H1 (cell line): Measurements from ENCODE around the gene ZDHHC1. TPM values are rescaled to one million over a fixed set of nuclear protein-coding genes. Genes with fewer than 3 reads are reported as not detected.

ENCODE experiments used
- CTCF ChIA-PET: fragments of 300-600 bp; sonication (Branson Sonifier 250); formaldehyde crosslinking; loops from one replicate; lab custom pipeline; 2021; ENCODE audit not compliant: partially characterized antibody; lab: Charles Lee
- POLR2A ChIA-PET: fragments of 300-600 bp; sonication (Branson Sonifier 250); formaldehyde crosslinking; loops from one replicate; lab custom pipeline; 2021; ENCODE audit warnings: inconsistent platforms; ENCODE audit not compliant: partially characterized antibody; lab: Charles Lee
- DNase-seq, 2 experiments: peaks; one replicate each; pipeline versions ENCODE4 v3.0.0 to v3.0.0-alpha.2; 2010 to 2022; ENCODE audit warnings: low spot score in 2 of 2, low read depth in 1 of 2, mixed read lengths in 1 of 2
- FAIRE-seq: peaks from 2 replicates; lab custom pipeline; 2011; peaks lifted over from hg19 to GRCh38; lab: Jason Lieb, UNC
- H2AFZ ChIP-seq: 2 replicates; pipeline ENCODE4 v1.8.1; 2012; ENCODE audit warnings: low read length, inconsistent platforms
- H2AK5ac ChIP-seq: 2 replicates; pipeline ENCODE4 v1.6.1; 2013; ENCODE audit warnings: low read depth, low read length
- H2BK120ac ChIP-seq: replicated peaks from 2 replicates; pipeline ENCODE3; 2013; ENCODE audit warnings: low read depth, low read length, inconsistent platforms
- H2BK12ac ChIP-seq: 2 replicates; pipeline ENCODE4 v1.6.1; 2013; ENCODE audit warnings: low read depth, low read length
- H2BK15ac ChIP-seq: 2 replicates; pipeline ENCODE4 v1.6.1; 2013; ENCODE audit warnings: low read length
- H2BK20ac ChIP-seq: 2 replicates; pipeline ENCODE4 v1.6.1; 2013; ENCODE audit warnings: low read length
- H2BK5ac ChIP-seq: 2 replicates; pipeline ENCODE4 v1.6.1; 2013; ENCODE audit warnings: low read depth, low read length
- H3K14ac ChIP-seq: 2 replicates; pipeline ENCODE4 v1.6.1; 2013; ENCODE audit warnings: inconsistent platforms; ENCODE audit not compliant: insufficient read length
- H3K18ac ChIP-seq: 2 replicates; pipeline ENCODE4 v1.6.1; 2013; ENCODE audit warnings: low read length; ENCODE audit errors: extremely low read depth
- H3K23ac ChIP-seq: 2 replicates; pipeline ENCODE4 v1.6.1; 2013; ENCODE audit warnings: inconsistent platforms; ENCODE audit not compliant: insufficient read length
- H3K23me2 ChIP-seq: 2 replicates; pipeline ENCODE4 v1.6.1; 2013; ENCODE audit warnings: low read depth, low read length
- H3K27ac ChIP-seq: 2 replicates; pipeline ENCODE4 v1.6.1; 2011; ENCODE audit warnings: low read depth, low read length, inconsistent platforms
- H3K27me3 ChIP-seq, 4 experiments: replicated peaks in 1 of 4; 1 replicate in 1 of 4; 2 replicates in 3 of 4; pipeline versions ENCODE4 v1.6.1 to v1.8.1; 2011 to 2013; ENCODE audit warnings: low read length in 3 of 4, mild to moderate bottlenecking in 3 of 4, inconsistent platforms in 2 of 4, mixed read lengths in 2 of 4, moderate library complexity in 1 of 4; ENCODE audit not compliant: control insufficient read depth in 3 of 4, insufficient read depth in 3 of 4; ENCODE audit errors: extremely low read depth in 1 of 4
- H3K36me3 ChIP-seq, 4 experiments: 2 replicates each; pipeline versions ENCODE4 v1.6.1 to v1.8.1; 2011 to 2013; ENCODE audit warnings: mild to moderate bottlenecking in 4 of 4, low read length in 3 of 4, moderate library complexity in 2 of 4, control low read depth in 1 of 4, inconsistent platforms in 1 of 4; ENCODE audit not compliant: insufficient read depth in 4 of 4, control insufficient read depth in 2 of 4
- H3K4ac ChIP-seq: replicated peaks from 2 replicates; pipeline ENCODE3; 2013; ENCODE audit warnings: low read length, low read depth, mixed read lengths, inconsistent platforms; ENCODE audit not compliant: insufficient read length
- H3K4me1 ChIP-seq, 4 experiments: replicated peaks in 1 of 4; 1 replicate in 1 of 4; 2 replicates in 3 of 4; pipeline versions ENCODE4 v1.6.1 to v1.8.1; 2011 to 2013; ENCODE audit warnings: low read length in 3 of 4, inconsistent platforms in 2 of 4, mixed read lengths in 1 of 4; ENCODE audit not compliant: insufficient read depth in 4 of 4, control insufficient read depth in 3 of 4
- H3K4me2 ChIP-seq, 2 experiments: 2 replicates each; pipeline versions ENCODE4 v1.6.1 to v1.8.1; 2011 to 2013; ENCODE audit warnings: low read depth in 2 of 2, low read length in 2 of 2, control low read depth in 1 of 2, inconsistent platforms in 1 of 2, mild to moderate bottlenecking in 1 of 2; ENCODE audit not compliant: insufficient read depth in 1 of 2
- H3K4me3 ChIP-seq, 4 experiments: fragments of 200-600, 300-600 bp in 1 of 4; sonication (generic), shearing (Covaris generic), sonication (Bioruptor Twin) in 1 of 4; 2 replicates each; pipeline versions ENCODE4 v1.5.1 to v1.8.1; 2011 to 2016; ENCODE audit warnings: low read length in 4 of 4, low read depth in 3 of 4, control low read depth in 2 of 4, inconsistent platforms in 2 of 4, mild to moderate bottlenecking in 2 of 4, mixed read lengths in 1 of 4, moderate library complexity in 1 of 4; ENCODE audit not compliant: insufficient read depth in 2 of 4; ENCODE audit errors: extremely low read depth in 1 of 4
- H3K56ac ChIP-seq: replicated peaks from 2 replicates; pipeline ENCODE3; 2013; ENCODE audit warnings: low read depth, mild to moderate bottlenecking, mixed read lengths, low read length, inconsistent platforms; ENCODE audit not compliant: insufficient read length
- H3K79me1 ChIP-seq: 2 replicates; pipeline ENCODE4 v1.6.1; 2013; ENCODE audit warnings: low read depth, low read length, control low read depth
- H3K79me2 ChIP-seq, 2 experiments: 2 replicates each; pipeline versions ENCODE4 v1.6.1 to v1.8.1; 2012 to 2013; ENCODE audit warnings: low read length in 2 of 2, mild to moderate bottlenecking in 2 of 2, inconsistent platforms in 1 of 2; ENCODE audit not compliant: insufficient read depth in 2 of 2, control insufficient read depth in 1 of 2
- H3K9ac ChIP-seq, 4 experiments: replicated peaks in 1 of 4; 1 replicate in 1 of 4; 2 replicates in 3 of 4; pipeline versions ENCODE4 v1.6.1 to v1.8.1; 2011 to 2013; ENCODE audit warnings: low read depth in 3 of 4, low read length in 3 of 4, control low read depth in 2 of 4, mild to moderate bottlenecking in 2 of 4, moderate library complexity in 2 of 4, inconsistent platforms in 1 of 4; ENCODE audit errors: extremely low read depth in 1 of 4
- H3K9me3 ChIP-seq, 2 experiments: 2 replicates each; pipeline versions ENCODE4 v1.6.1 to v1.8.1; 2012 to 2013; ENCODE audit warnings: mild to moderate bottlenecking in 2 of 2, moderate library complexity in 2 of 2, control low read depth in 1 of 2, inconsistent platforms in 1 of 2, low read depth in 1 of 2, low read length in 1 of 2, mixed read lengths in 1 of 2; ENCODE audit not compliant: insufficient read depth in 2 of 2
- H4K20me1 ChIP-seq, 2 experiments: replicated peaks in 1 of 2; 2 replicates each; pipeline versions ENCODE3 to v1.8.1; 2011 to 2013; ENCODE audit warnings: inconsistent platforms in 2 of 2, low read length in 2 of 2, mild to moderate bottlenecking in 1 of 2; ENCODE audit not compliant: insufficient read depth in 2 of 2, control insufficient read depth in 1 of 2
- H4K5ac ChIP-seq: 2 replicates; pipeline ENCODE4 v1.6.1; 2013; ENCODE audit warnings: low read length, low read depth, mixed read lengths, inconsistent platforms; ENCODE audit not compliant: insufficient read length
- H4K8ac ChIP-seq: 2 replicates; pipeline ENCODE4 v1.8.0; 2013; ENCODE audit warnings: mild to moderate bottlenecking, moderate library complexity, low read length, inconsistent platforms; ENCODE audit not compliant: insufficient read depth; ENCODE audit errors: extremely low read depth
- H4K91ac ChIP-seq: replicated peaks from 2 replicates; pipeline ENCODE3; 2013; ENCODE audit warnings: low read length, mixed read lengths, inconsistent platforms; ENCODE audit not compliant: insufficient read length
- CTBP2 ChIP-seq: IDR thresholded peaks from 2 replicates; pipeline ENCODE4 v1.7.0; 2011; ENCODE audit warnings: borderline replicate concordance, mild to moderate bottlenecking, moderate library complexity, mixed read lengths, low read length; ENCODE audit not compliant: insufficient read depth, insufficient read length
- JUND ChIP-seq: IDR thresholded peaks from 2 replicates; pipeline ENCODE4 v1.6.1; 2011; ENCODE audit warnings: mild to moderate bottlenecking, improper control_type of control experiment, low read length
- POU5F1 ChIP-seq: IDR thresholded peaks from 2 replicates; pipeline ENCODE4 v1.6.1; 2011; ENCODE audit warnings: low read depth, mild to moderate bottlenecking, low read length, moderate library complexity
- RAD21 ChIP-seq, 2 experiments: IDR thresholded peaks in 1 of 2; conservative IDR thresholded peaks in 1 of 2; 2 replicates each; pipeline ENCODE4 v1.6.1; 2011; ENCODE audit warnings: low read depth in 2 of 2, low read length in 2 of 2, improper control_type of control experiment in 1 of 2, inconsistent platforms in 1 of 2, mild to moderate bottlenecking in 1 of 2, moderate library complexity in 1 of 2
- RBBP5 ChIP-seq: IDR thresholded peaks from 2 replicates; pipeline ENCODE4 v1.7.1; 2012; ENCODE audit warnings: low read depth, mild to moderate bottlenecking, inconsistent platforms, low read length, moderate library complexity, borderline replicate concordance
- SAP30 ChIP-seq: fragments of 300-600 bp; sonication (generic); IDR thresholded peaks from 2 replicates; pipeline ENCODE4 v1.7.1; 2012; ENCODE audit warnings: low read length, moderate library complexity, mild to moderate bottlenecking, inconsistent platforms; ENCODE audit not compliant: insufficient read depth, insufficient replicate concordance
- WGBS, 2 experiments: shearing (Covaris generic) in 1 of 2; methylation state at CpG; one replicate each; pipeline versions ENCODE4 v1.1.6 to v1.1.7; 2013 to 2015; ENCODE audit warnings: low lambda C conversion rate in 2 of 2, mixed read lengths in 2 of 2, inconsistent platforms in 1 of 2, low coverage in 1 of 2, missing lambda C conversion rate in 1 of 2; ENCODE audit not compliant: insufficient replicate concordance in 2 of 2, insufficient coverage in 1 of 2, insufficient read length in 1 of 2; ENCODE audit errors: extremely low coverage in 1 of 2, missing lambda C conversion rate in 1 of 2; 5-methylcytosine and 5-hydroxymethylcytosine counted together
- polyA plus RNA-seq, 7 experiments: library from polyadenylated mRNA; depleted of rRNA in 3 of 7; stranded (reverse) in 5 of 7; unstranded in 2 of 7; fragments of >200 nt in 5 of 7; fragments of 200-250 nt in 2 of 7; gene quantifications; 1 replicate in 5 of 7; 2 replicates in 1 of 7; 4 replicates in 1 of 7; pipeline versions ENCODE4 v1.2.1 to v1.2.3, GENCODE V29; 2011 to 2013; ENCODE audit warnings: missing spikeins in 2 of 7, mixed read lengths in 2 of 7
- total RNA-seq: library from RNA; stranded (reverse); fragmentation: NEBNext Ultra II Directional; extraction: Animal tissue kit (Norgen Biotek cat#: 25700); gene quantifications from 2 replicates; pipeline ENCODE4 v1.2.1, GENCODE V29; 2021
- TF ChIP-seq, protein P1 (sequence below): IDR thresholded peaks from 2 replicates; pipeline ENCODE4 v1.6.1; 2012; ENCODE audit warnings: low read length, inconsistent platforms
- TF ChIP-seq, protein P2 (sequence below), 3 experiments: IDR thresholded peaks; 1 replicate in 2 of 3; 2 replicates in 1 of 3; pipeline versions ENCODE4 v1.5.1 to v1.6.1; 2011; ENCODE audit warnings: low read length in 3 of 3, mild to moderate bottlenecking in 3 of 3, inconsistent platforms in 2 of 3, low read depth in 1 of 3, moderate library complexity in 1 of 3; ENCODE audit not compliant: insufficient read depth in 1 of 3; ENCODE audit errors: control extremely low read depth in 1 of 3

ZDHHC1 gene
- total and polyA plus RNA-seq, 2 of the 8 experiments (the other 6 are each of a cell fraction or from before 2014, with no cell fraction given): 3.1 to 4.9 TPM

DNA sequence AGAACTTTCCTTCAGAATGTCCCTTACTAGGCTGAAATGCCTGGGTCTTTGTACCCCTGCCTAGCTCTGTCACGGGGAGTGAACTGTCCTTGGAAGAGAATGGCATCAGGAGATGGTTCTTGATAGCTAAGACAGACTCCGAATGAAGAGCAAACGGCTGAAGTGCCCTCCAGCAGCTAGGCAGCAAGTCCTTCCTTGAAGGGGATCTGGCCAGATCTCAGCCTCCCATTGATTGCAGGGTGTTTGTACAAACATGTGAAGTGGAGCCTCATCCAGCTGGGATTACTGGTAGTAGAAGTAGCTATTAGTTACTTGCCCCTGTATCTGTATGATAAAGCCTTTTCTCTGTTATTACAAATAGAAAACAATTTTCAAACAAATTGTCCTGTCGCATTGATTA is 58.7 kb downstream of the ZDHHC1 start:
- ChIA-PET POLR2A (no interaction called here), CTCF (interaction anchor here (0.7 to 2.0 kb wide), 5 partner anchors 23 to 42 kb away, joined by 3 to 7 read pairs (median 5); partner anchors contain the start of genes KCTD19, LRRC36 and TPPP3)
- DNase-seq: no peak
- TF ChIP-seq CTBP2 (no peak), SAP30 (no peak), RAD21 (IDR thresholded peaks at IDR 0.05 in 1 of 2, conservative IDR thresholded peaks at IDR 0.05 in 1 of 2; ENCODE audit: low read depth in 2 of 2, low read length in 2 of 2) (no peak), POU5F1 (no peak), JUND (no peak), RBBP5 (no peak)
- TF ChIP-seq, protein P1, sequence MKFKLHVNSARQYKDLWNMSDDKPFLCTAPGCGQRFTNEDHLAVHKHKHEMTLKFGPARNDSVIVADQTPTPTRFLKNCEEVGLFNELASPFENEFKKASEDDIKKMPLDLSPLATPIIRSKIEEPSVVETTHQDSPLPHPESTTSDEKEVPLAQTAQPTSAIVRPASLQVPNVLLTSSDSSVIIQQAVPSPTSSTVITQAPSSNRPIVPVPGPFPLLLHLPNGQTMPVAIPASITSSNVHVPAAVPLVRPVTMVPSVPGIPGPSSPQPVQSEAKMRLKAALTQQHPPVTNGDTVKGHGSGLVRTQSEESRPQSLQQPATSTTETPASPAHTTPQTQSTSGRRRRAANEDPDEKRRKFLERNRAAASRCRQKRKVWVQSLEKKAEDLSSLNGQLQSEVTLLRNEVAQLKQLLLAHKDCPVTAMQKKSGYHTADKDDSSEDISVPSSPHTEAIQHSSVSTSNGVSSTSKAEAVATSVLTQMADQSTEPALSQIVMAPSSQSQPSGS: no peak
- TF ChIP-seq, protein P2, sequence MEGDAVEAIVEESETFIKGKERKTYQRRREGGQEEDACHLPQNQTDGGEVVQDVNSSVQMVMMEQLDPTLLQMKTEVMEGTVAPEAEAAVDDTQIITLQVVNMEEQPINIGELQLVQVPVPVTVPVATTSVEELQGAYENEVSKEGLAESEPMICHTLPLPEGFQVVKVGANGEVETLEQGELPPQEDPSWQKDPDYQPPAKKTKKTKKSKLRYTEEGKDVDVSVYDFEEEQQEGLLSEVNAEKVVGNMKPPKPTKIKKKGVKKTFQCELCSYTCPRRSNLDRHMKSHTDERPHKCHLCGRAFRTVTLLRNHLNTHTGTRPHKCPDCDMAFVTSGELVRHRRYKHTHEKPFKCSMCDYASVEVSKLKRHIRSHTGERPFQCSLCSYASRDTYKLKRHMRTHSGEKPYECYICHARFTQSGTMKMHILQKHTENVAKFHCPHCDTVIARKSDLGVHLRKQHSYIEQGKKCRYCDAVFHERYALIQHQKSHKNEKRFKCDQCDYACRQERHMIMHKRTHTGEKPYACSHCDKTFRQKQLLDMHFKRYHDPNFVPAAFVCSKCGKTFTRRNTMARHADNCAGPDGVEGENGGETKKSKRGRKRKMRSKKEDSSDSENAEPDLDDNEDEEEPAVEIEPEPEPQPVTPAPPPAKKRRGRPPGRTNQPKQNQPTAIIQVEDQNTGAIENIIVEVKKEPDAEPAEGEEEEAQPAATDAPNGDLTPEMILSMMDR (IDR thresholded peaks at IDR 0.05; ENCODE audit: control extremely low read depth in 1 of 3, insufficient read depth in 1 of 3, low read depth in 1 of 3, low read length in 3 of 3): no peak
- Histone ChIP-seq H3K9me3 (no peaks in the 10 kb centered on the region), H2BK12ac (no peak overlapping the region), H3K56ac (no peak overlapping the region), H3K4ac (no peak overlapping the region), H3K4me3 (no peak overlapping the region), H3K36me3 (no peaks in the 10 kb centered on the region), H4K91ac (no peak overlapping the region), H2BK120ac (peak overlapping the region; percentile 43), H2AK5ac (no peak overlapping the region), H3K9ac (no peak overlapping the region), H2BK15ac (no peak overlapping the region), H3K23ac (no peak overlapping the region), H3K79me1 (no peaks in the 10 kb centered on the region), H4K20me1 (no peaks in the 10 kb centered on the region), H3K4me1 (no peaks in the 10 kb centered on the region), H4K8ac (no peak overlapping the region), H3K23me2 (peaks cover 2% of the 10 kb centered on the region; the same call in 1 of the 2 replicates), H3K4me2 (no peak overlapping the region), H3K27ac (no peak overlapping the region), H2BK20ac (no peak overlapping the region), H3K14ac (no peak overlapping the region), H2BK5ac (no peak overlapping the region), H2AFZ (no peak overlapping the region), H4K5ac (no peak overlapping the region), H3K18ac (no peak overlapping the region), H3K79me2 (no peaks in the 10 kb centered on the region), H3K27me3 (0 out of 7 replicates have a peak, but pooled peaks cover 0 to 3% (median 0%) of the 10 kb centered on the region in 4 experiments)
- FAIRE-seq: no peak
- 84% methylated on average over 4 of the region's 4 CpGs; no CpG with 5 or more reads in 1 of the 2 experiments for WGBS, 2 experiments
